B cell (primary cell): ENCODE data around the gene RASGRP2. TPM values are rescaled to one million over a fixed set of nuclear protein-coding genes. Genes with fewer than 3 reads are reported as not detected.
A peak's percentile ranks its signal among the peaks of the same experiment; 100 is the strongest.

Experiments used
- ATAC-seq: fragments of 200-7000 bp; cut with Tn5 transposase; one replicate; pipeline ENCODE4 v1.10.0; 2021; ENCODE audit warnings: low read depth, mild to moderate bottlenecking, moderate number of reproducible peaks, moderate library complexity
- CTCF ChIA-PET: fragments of 350-600 bp; sonication (Branson Sonifier 250); formaldehyde crosslinking; loops from one replicate; lab custom pipeline; 2021; ENCODE audit warnings: antibody characterized with exemption, inconsistent platforms; lab: Charles Lee
- POLR2A ChIA-PET: fragments of 350-600 bp; sonication (Branson Sonifier 250); formaldehyde crosslinking; loops from one replicate; lab custom pipeline; 2021; ENCODE audit warnings: antibody characterized with exemption; lab: Charles Lee
- DNase-seq: peaks from one replicate; pipeline ENCODE4 v3.0.0; 2013
- H2AFZ ChIP-seq: 2 replicates; pipeline ENCODE4 v1.6.1; 2012; ENCODE audit warnings: mild to moderate bottlenecking, low read depth, low read length; ENCODE audit not compliant: insufficient read depth, poor library complexity, severe bottlenecking
- H3K27ac ChIP-seq, 2 donors: 1 replicate in 1 of 2; 2 replicates in 1 of 2; pipeline ENCODE4 v1.5.1; 2012 to 2013; ENCODE audit warnings: low read length in 2 of 2, mild to moderate bottlenecking in 2 of 2, moderate library complexity in 1 of 2
- H3K27me3 ChIP-seq, 4 experiments: fragments of 200-600 bp in 1 of 4; sonication (generic) in 1 of 4; replicated peaks in 1 of 4; 1 replicate in 2 of 4; 2 replicates in 2 of 4; pipeline versions ENCODE4 v1.6.1 to v1.7.0; 2013 to 2016; ENCODE audit warnings: low read length in 3 of 4, mild to moderate bottlenecking in 2 of 4, mixed read lengths in 1 of 4, moderate library complexity in 1 of 4; ENCODE audit not compliant: insufficient read depth in 4 of 4, control insufficient read depth in 3 of 4; ENCODE audit errors: control extremely low read depth in 1 of 4
- H3K36me3 ChIP-seq, 2 experiments: replicated peaks in 1 of 2; 1 replicate in 1 of 2; 2 replicates in 1 of 2; pipeline versions ENCODE4 v1.6.1 to v1.7.1; 2013; ENCODE audit warnings: low read length in 1 of 2; ENCODE audit not compliant: insufficient read depth in 2 of 2, control insufficient read depth in 1 of 2; ENCODE audit errors: control extremely low read depth in 1 of 2, extremely low read depth in 1 of 2
- H3K4me1 ChIP-seq, 2 donors: fragments of 200-600 bp in 1 of 2; sonication (generic) in 1 of 2; 1 replicate in 1 of 2; 2 replicates in 1 of 2; pipeline versions ENCODE4 v1.5.1 to v1.6.1; 2013 to 2017; ENCODE audit warnings: low read length in 2 of 2; ENCODE audit not compliant: control insufficient read depth in 2 of 2, insufficient read depth in 2 of 2
- H3K4me2 ChIP-seq: replicated peaks from 2 replicates; pipeline ENCODE3; 2012; ENCODE audit warnings: mild to moderate bottlenecking, low read depth, low read length; ENCODE audit not compliant: poor library complexity, severe bottlenecking
- H3K4me3 ChIP-seq, 5 experiments: fragments of 200-600 bp in 1 of 5; sonication (generic) in 1 of 5; 1 replicate in 3 of 5; 2 replicates in 2 of 5; pipeline versions ENCODE4 v1.5.1 to v1.7.0; 2011 to 2016; ENCODE audit warnings: low read length in 4 of 5, mild to moderate bottlenecking in 4 of 5, low read depth in 2 of 5, control low read depth in 1 of 5, moderate library complexity in 1 of 5; ENCODE audit not compliant: insufficient read depth in 1 of 5; ENCODE audit errors: control extremely low read depth in 1 of 5, extremely low read depth in 1 of 5
- H3K79me2 ChIP-seq: fragments of 200-600 bp; sonication (generic); one replicate; pipeline ENCODE4 v1.6.0; 2016; ENCODE audit warnings: low read length; ENCODE audit not compliant: control insufficient read depth, insufficient read depth
- H3K9ac ChIP-seq: fragments of 200-600 bp; sonication (generic); 2 replicates; pipeline ENCODE4 v1.6.1; 2017; ENCODE audit warnings: mild to moderate bottlenecking, low read length, moderate library complexity
- H3K9me3 ChIP-seq, 3 donors: one replicate each; pipeline versions ENCODE4 v1.6.1 to v1.7.1; 2013; ENCODE audit warnings: low read length in 2 of 3; ENCODE audit not compliant: control insufficient read depth in 2 of 3, insufficient read depth in 1 of 3; ENCODE audit errors: control extremely low read depth in 1 of 3
- H4K20me1 ChIP-seq: 2 replicates; pipeline ENCODE4 v1.6.0; 2012; ENCODE audit warnings: mild to moderate bottlenecking, low read length; ENCODE audit not compliant: insufficient read depth, control insufficient read depth, poor library complexity, severe bottlenecking
- H3K27ac Mint-ChIP-seq: one replicate; pipeline ENCODE4 v1.8.0; 2021; ENCODE audit warnings: mixed read lengths
- H3K27me3 Mint-ChIP-seq: one replicate; pipeline ENCODE4 v1.8.0; 2021; ENCODE audit warnings: mixed read lengths
- H3K4me1 Mint-ChIP-seq: one replicate; pipeline ENCODE4 v1.8.0; 2021; ENCODE audit warnings: mixed read lengths
- H3K4me3 Mint-ChIP-seq: one replicate; pipeline ENCODE4 v1.8.0; 2021; ENCODE audit warnings: mixed read lengths
- H3K9me3 Mint-ChIP-seq: one replicate; pipeline ENCODE4 v1.8.0; 2022; ENCODE audit warnings: mixed read lengths; ENCODE audit not compliant: insufficient read depth
- EZH2 ChIP-seq: IDR thresholded peaks from 2 replicates; pipeline ENCODE4 v1.6.1; 2012; ENCODE audit warnings: borderline replicate concordance, low read depth, mild to moderate bottlenecking, moderate library complexity, low read length; ENCODE audit not compliant: insufficient read depth, poor library complexity, severe bottlenecking
- WGBS: methylation state at CpG from one replicate; pipeline ENCODE4 v1.1.5; 2013; ENCODE audit warnings: missing lambda C conversion rate; ENCODE audit not compliant: insufficient coverage; 5-methylcytosine and 5-hydroxymethylcytosine counted together
- intact Hi-C: fragments of 100-400 bp; cut with micrococcal nuclease; formaldehyde crosslinking; loops from one replicate; pipeline ENCODE4 v1.10.0; 2022
- polyA plus RNA-seq: library from polyadenylated mRNA; depleted of rRNA; stranded (reverse); fragments of >200 nt; gene quantifications from 2 replicates; pipeline ENCODE4 v1.2.3, GENCODE V29; 2012
- total RNA-seq, 2 donors: library from RNA; stranded (reverse); fragments of 120-200 nt in 1 of 2; gene quantifications; 1 replicate in 1 of 2; 2 replicates in 1 of 2; pipeline versions ENCODE4 v1.2.3 to v1.2.4, GENCODE V29; 2013 to 2022
- TF ChIP-seq, protein P1 (sequence below): fragments of 200-600 bp; IDR thresholded peaks from one replicate; pipeline ENCODE4 v1.8.0; 2022; ENCODE audit warnings: antibody characterized with exemption, mild to moderate bottlenecking

Gene RASGRP2
- total and polyA plus RNA-seq, 2 donors (not counting 1 experiment from before 2014, with no cell fraction given): 628 to 1,139 TPM

DNA sequence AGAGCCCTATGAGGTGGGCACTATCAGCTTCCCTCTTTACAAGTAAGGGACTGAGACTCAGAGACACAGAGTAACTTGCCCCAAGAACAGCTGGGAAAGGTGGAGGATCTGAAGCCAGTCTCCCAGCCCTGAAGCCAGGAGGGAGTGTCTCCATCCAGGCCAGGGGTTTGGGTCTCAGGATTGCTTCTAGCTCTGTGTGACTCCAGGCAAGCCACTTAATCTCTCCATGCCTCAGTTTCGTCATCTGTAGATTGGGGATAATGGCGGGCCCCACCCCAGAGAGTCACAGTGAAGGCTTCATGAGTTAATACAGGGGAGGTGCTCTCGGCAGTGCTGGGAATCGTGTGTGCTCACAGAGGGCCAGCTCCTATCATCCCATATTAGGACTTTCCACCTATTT, 48.5 kb upstream of the RASGRP2 start:
- Mint-ChIP-seq H3K4me1 (peaks cover 21% of the 10 kb centered on the region), H3K27ac (peak overlapping the region; percentile 41), H3K27me3 (no peaks in the 10 kb centered on the region), H3K4me3 (no peak overlapping the region), H3K9me3 (no peaks in the 10 kb centered on the region)
- WGBS: 80% methylated on average over 1 of the region's 4 CpGs
- H3K36me3 ChIP-seq: peaks cover 2 to 62% of the 10 kb centered on the region in 2 experiments
- H3K4me2 ChIP-seq: no peak overlapping the region
- no peak overlapping the region for H2AFZ ChIP-seq
- intact Hi-C loops: no loop called here
- no peaks in the 10 kb centered on the region for H3K9me3 ChIP-seq
- H3K79me2 ChIP-seq: no peaks in the 10 kb centered on the region
- no peak overlapping the region for H3K9ac ChIP-seq
- ChIA-PET CTCF (interaction anchor here (1.2 to 1.7 kb wide), 3 partner anchors 8 to 56 kb away, joined by 3 to 10 read pairs (median 3); no protein-coding TSS in a partner anchor), POLR2A (no interaction called here)
- TF ChIP-seq, protein P1, sequence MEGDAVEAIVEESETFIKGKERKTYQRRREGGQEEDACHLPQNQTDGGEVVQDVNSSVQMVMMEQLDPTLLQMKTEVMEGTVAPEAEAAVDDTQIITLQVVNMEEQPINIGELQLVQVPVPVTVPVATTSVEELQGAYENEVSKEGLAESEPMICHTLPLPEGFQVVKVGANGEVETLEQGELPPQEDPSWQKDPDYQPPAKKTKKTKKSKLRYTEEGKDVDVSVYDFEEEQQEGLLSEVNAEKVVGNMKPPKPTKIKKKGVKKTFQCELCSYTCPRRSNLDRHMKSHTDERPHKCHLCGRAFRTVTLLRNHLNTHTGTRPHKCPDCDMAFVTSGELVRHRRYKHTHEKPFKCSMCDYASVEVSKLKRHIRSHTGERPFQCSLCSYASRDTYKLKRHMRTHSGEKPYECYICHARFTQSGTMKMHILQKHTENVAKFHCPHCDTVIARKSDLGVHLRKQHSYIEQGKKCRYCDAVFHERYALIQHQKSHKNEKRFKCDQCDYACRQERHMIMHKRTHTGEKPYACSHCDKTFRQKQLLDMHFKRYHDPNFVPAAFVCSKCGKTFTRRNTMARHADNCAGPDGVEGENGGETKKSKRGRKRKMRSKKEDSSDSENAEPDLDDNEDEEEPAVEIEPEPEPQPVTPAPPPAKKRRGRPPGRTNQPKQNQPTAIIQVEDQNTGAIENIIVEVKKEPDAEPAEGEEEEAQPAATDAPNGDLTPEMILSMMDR: no peak
- no peak for TF ChIP-seq EZH2
- no peak overlapping the region for H3K27ac ChIP-seq
- peaks cover 13 to 17% of the 10 kb centered on the region in 2 donors for H3K4me1 ChIP-seq
- H3K4me3 ChIP-seq: no peak overlapping the region
- no peaks in the 10 kb centered on the region for H3K27me3 ChIP-seq
- no peaks in the 10 kb centered on the region for H4K20me1 ChIP-seq
- no peak for ATAC-seq
- DNase-seq: no peak

DNA sequence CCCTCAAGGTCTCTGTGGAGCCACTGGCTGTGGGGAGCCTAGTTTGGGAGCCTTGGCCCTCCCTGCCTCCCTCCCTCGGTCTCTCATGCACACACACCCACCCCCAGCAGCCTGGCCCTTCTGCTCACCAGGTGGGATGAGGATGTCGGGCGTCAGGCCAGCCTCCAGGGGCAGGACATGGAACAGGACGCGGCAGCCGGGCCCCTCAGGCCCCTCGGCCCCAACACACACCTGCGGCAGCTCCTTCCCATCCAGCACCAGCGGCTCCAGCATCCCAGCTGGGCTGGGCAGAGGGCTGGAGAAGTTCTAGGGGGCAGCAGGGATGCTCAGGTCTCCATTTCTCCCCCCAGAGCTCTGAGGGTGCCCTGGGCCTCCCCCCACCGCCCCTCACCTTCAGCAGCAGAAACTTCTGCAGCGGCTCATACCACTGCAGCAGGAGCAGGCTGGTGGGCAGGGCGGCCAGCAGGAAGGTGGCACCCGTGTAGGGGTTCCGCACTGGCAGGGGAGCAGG, 47.9 kb upstream of the RASGRP2 start:
- H3K36me3 ChIP-seq: peaks cover 2 to 56% of the 10 kb centered on the region in 2 experiments
- H2AFZ ChIP-seq: no peak overlapping the region
- POLR2A ChIA-PET: interaction anchor here (1.1 to 1.3 kb wide), 2 partner anchors 13 to 74 kb away, joined by 3 to 4 read pairs; partner anchors contain the start of gene SF1
- no peaks in the 10 kb centered on the region for H3K27me3 Mint-ChIP-seq
- no peak overlapping the region for H3K27ac Mint-ChIP-seq
- H3K4me3 Mint-ChIP-seq: no peak overlapping the region
- H3K79me2 ChIP-seq: no peaks in the 10 kb centered on the region
- no peak overlapping the region for H3K4me2 ChIP-seq
- intact Hi-C loops: no loop called here
- TF ChIP-seq, protein P1: no peak
- TF ChIP-seq EZH2: no peak
- H3K9ac ChIP-seq: no peak overlapping the region
- H3K4me1 ChIP-seq: peaks cover 13 to 18% of the 10 kb centered on the region in 2 donors
- no peaks in the 10 kb centered on the region for H4K20me1 ChIP-seq
- H3K27me3 ChIP-seq: no peaks in the 10 kb centered on the region
- CTCF ChIA-PET: interaction anchor here (0.9 to 1.7 kb wide), 4 partner anchors 8 to 57 kb away, joined by 3 to 10 read pairs (median 4); no protein-coding TSS in a partner anchor
- no peak overlapping the region for H3K27ac ChIP-seq
- H3K9me3 Mint-ChIP-seq: no peaks in the 10 kb centered on the region
- peaks cover 22% of the 10 kb centered on the region for H3K4me1 Mint-ChIP-seq
- H3K4me3 ChIP-seq: no peak overlapping the region
- no peaks in the 10 kb centered on the region for H3K9me3 ChIP-seq
- no peak for ATAC-seq
- no peak for DNase-seq
- WGBS: 94% methylated on average over 9 of the region's 14 CpGs
